Head of caudate nucleus (tissue), 42 donors: ENCODE measurements around the gene RAB43.

Experiments
- DNase-seq, 42 donors: peaks; one replicate each; pipeline versions ENCODE4 v3.0.0 to v3.0.0-alpha.2; 2020 to 2021; ENCODE audit warnings: mixed read lengths in 7 of 42
- intact Hi-C: fragments of 100-400 bp; cut with DNase I; formaldehyde crosslinking; loops from one replicate; pipeline ENCODE4 v1.15.0; 2022

Gene RAB43

GRCh38 chr3:129050556-129051295 is 70.9 kb downstream of the RAB43 start:
- no peak for DNase-seq
- intact Hi-C loops, result loop anchor here (5.0 kb wide), 2 partner anchors 107 to 197 kb away; partner anchors contain the start of gene COPG1

GRCh38 chr3:129047553-129047839 is 74.1 kb downstream of the RAB43 start:
- no peak for DNase-seq
- intact Hi-C loops, result no loop called here

- intact Hi-C loops, result no loop called here
- DNase-seq, result no peak
Observed at GRCh38 chr3:129046732-129047552, 74.7 kb downstream of the RAB43 start.

- no peak for DNase-seq
- intact Hi-C loops, result no loop called here
Observed at GRCh38 chr3:129046037-129046731, 75.4 kb downstream of the RAB43 start.

- intact Hi-C loops, result no loop called here
- DNase-seq, result no peak
Observed at GRCh38 chr3:129045675-129046036, 75.9 kb downstream of the RAB43 start.

- intact Hi-C loops, result no loop called here
- DNase-seq, result no peak
Observed at GRCh38 chr3:129040579-129041300, 80.9 kb downstream of the RAB43 start.

GRCh38 chr3:129040039-129040336 is 81.6 kb downstream of the RAB43 start:
- DNase-seq, result no peak
- intact Hi-C loops, result no loop called here

- intact Hi-C loops, result no loop called here
- DNase-seq, result peak in 4 of 42 donors; percentile 20 to 45 (median 30)
Observed at GRCh38 chr3:129039271-129040038, 82.1 kb downstream of the RAB43 start.

- DNase-seq, result no peak
- intact Hi-C loops, result no loop called here
Observed at GRCh38 chr3:129038121-129038855, 83.3 kb downstream of the RAB43 start.
